ENCODE results near the gene FBXO10. TPM values are rescaled to one million over a fixed set of nuclear protein-coding genes. Genes with fewer than 3 reads are reported as not detected.

FBXO10 gene
- total and polyA plus RNA-seq, 5 donors from 2014 or later: 0.40 to 2.4 (median 0.93) TPM

- no peak overlapping the region for H3K27ac Mint-ChIP-seq
- H3K4me3 ChIP-seq (ENCODE audit: low read depth, low read length): no peak overlapping the region
- no peak overlapping the region for H3K27ac ChIP-seq (ENCODE audit: insufficient read depth, low read length, poor library complexity, severe bottlenecking)
- H3K4me1 ChIP-seq (ENCODE audit: control insufficient read depth, insufficient read depth, low read length, poor library complexity, severe bottlenecking): no peaks in the 10 kb centered on the region
- H3K36me3 ChIP-seq (ENCODE audit: control insufficient read depth, insufficient read depth, low read length): no peaks in the 10 kb centered on the region
- no peaks in the 10 kb centered on the region for H3K9me3 ChIP-seq (ENCODE audit: control insufficient read depth in 2 of 2, low read length in 2 of 2)
- H3K27me3 ChIP-seq (ENCODE audit: control insufficient read depth, insufficient read depth, low read length): no peaks in the 10 kb centered on the region
- H3K4me3 Mint-ChIP-seq: no peak overlapping the region
- H3K27me3 Mint-ChIP-seq: peaks cover 16% of the 10 kb centered on the region
- ATAC-seq (ENCODE audit: low read depth in 2 of 2): no peak
- no peak for DNase-seq
- H3K36me3 Mint-ChIP-seq: no peaks in the 10 kb centered on the region
- H3K4me1 Mint-ChIP-seq: peaks cover 0 to 5% (median 2%) of the 10 kb centered on the region in 4 donors
- no peaks in the 10 kb centered on the region for H3K9me3 Mint-ChIP-seq
These were observed 28.8 kb downstream of the FBXO10 start for GRCh38 chr9:37547328-37547878.

- Histone ChIP-seq H3K9me3 (ENCODE audit: control insufficient read depth in 2 of 2, low read length in 2 of 2) (no peaks in the 10 kb centered on the region), H3K4me1 (ENCODE audit: control insufficient read depth, insufficient read depth, low read length, poor library complexity, severe bottlenecking) (no peaks in the 10 kb centered on the region), H3K27me3 (ENCODE audit: control insufficient read depth, insufficient read depth, low read length) (no peaks in the 10 kb centered on the region), H3K27ac (ENCODE audit: insufficient read depth, low read length, poor library complexity, severe bottlenecking) (no peak overlapping the region), H3K36me3 (ENCODE audit: control insufficient read depth, insufficient read depth, low read length) (no peaks in the 10 kb centered on the region), H3K4me3 (ENCODE audit: low read depth, low read length) (no peak overlapping the region)
- ATAC-seq (ENCODE audit: low read depth in 2 of 2): no peak
- Mint-ChIP-seq H3K9me3 (no peaks in the 10 kb centered on the region), H3K27ac (no peak overlapping the region), H3K4me1 (peaks cover 0 to 2% (median 0%) of the 10 kb centered on the region in 4 donors), H3K36me3 (peaks cover 7% of the 10 kb centered on the region), H3K4me3 (no peak overlapping the region), H3K27me3 (peaks cover 14% of the 10 kb centered on the region)
- DNase-seq: no peak
These were observed 32.7 kb downstream of the FBXO10 start for GRCh38 chr9:37543468-37543867.

GRCh38 chr9:37542895-37543294, 33.3 kb downstream of the FBXO10 start:
- ATAC-seq (ENCODE audit: low read depth in 2 of 2) (no peak), DNase-seq (no peak)
- Histone ChIP-seq H3K4me1 (ENCODE audit: control insufficient read depth, insufficient read depth, low read length, poor library complexity, severe bottlenecking) (no peaks in the 10 kb centered on the region), H3K9me3 (ENCODE audit: control insufficient read depth in 2 of 2, low read length in 2 of 2) (no peaks in the 10 kb centered on the region), H3K27me3 (ENCODE audit: control insufficient read depth, insufficient read depth, low read length) (no peaks in the 10 kb centered on the region), H3K36me3 (ENCODE audit: control insufficient read depth, insufficient read depth, low read length) (no peaks in the 10 kb centered on the region), H3K27ac (ENCODE audit: insufficient read depth, low read length, poor library complexity, severe bottlenecking) (no peak overlapping the region), H3K4me3 (ENCODE audit: low read depth, low read length) (no peak overlapping the region)
- H3K27ac Mint-ChIP-seq: no peak overlapping the region
- H3K27me3 Mint-ChIP-seq: peaks cover 11% of the 10 kb centered on the region
- H3K9me3 Mint-ChIP-seq: no peaks in the 10 kb centered on the region
- H3K36me3 Mint-ChIP-seq: peaks cover 7% of the 10 kb centered on the region
- H3K4me1 Mint-ChIP-seq: no peaks in the 10 kb centered on the region
- no peak overlapping the region for H3K4me3 Mint-ChIP-seq

- DNase-seq (no peak), ATAC-seq (ENCODE audit: low read depth in 2 of 2) (no peak)
- no peaks in the 10 kb centered on the region for H3K36me3 ChIP-seq (ENCODE audit: control insufficient read depth, insufficient read depth, low read length)
- Mint-ChIP-seq H3K27me3 (peaks cover 8% of the 10 kb centered on the region), H3K9me3 (no peaks in the 10 kb centered on the region), H3K27ac (no peak overlapping the region), H3K4me1 (no peaks in the 10 kb centered on the region), H3K4me3 (no peak overlapping the region), H3K36me3 (peaks cover 7% of the 10 kb centered on the region)
- H3K4me1 ChIP-seq (ENCODE audit: control insufficient read depth, insufficient read depth, low read length, poor library complexity, severe bottlenecking): no peaks in the 10 kb centered on the region
- H3K9me3 ChIP-seq (ENCODE audit: control insufficient read depth in 2 of 2, low read length in 2 of 2): no peaks in the 10 kb centered on the region
- no peak overlapping the region for H3K4me3 ChIP-seq (ENCODE audit: low read depth, low read length)
- no peaks in the 10 kb centered on the region for H3K27me3 ChIP-seq (ENCODE audit: control insufficient read depth, insufficient read depth, low read length)
- H3K27ac ChIP-seq (ENCODE audit: insufficient read depth, low read length, poor library complexity, severe bottlenecking): no peak overlapping the region
These were observed 33.7 kb downstream of the FBXO10 start for GRCh38 chr9:37542488-37542887.

GRCh38 chr9:37541465-37541864, 34.7 kb downstream of the FBXO10 start:
- ATAC-seq (ENCODE audit: low read depth in 2 of 2): no peak
- Mint-ChIP-seq H3K4me3 (no peak overlapping the region), H3K9me3 (no peaks in the 10 kb centered on the region), H3K36me3 (peaks cover 9% of the 10 kb centered on the region), H3K27ac (no peak overlapping the region), H3K27me3 (peaks cover 4% of the 10 kb centered on the region), H3K4me1 (no peaks in the 10 kb centered on the region)
- no peaks in the 10 kb centered on the region for H3K27me3 ChIP-seq (ENCODE audit: control insufficient read depth, insufficient read depth, low read length)
- no peaks in the 10 kb centered on the region for H3K9me3 ChIP-seq (ENCODE audit: control insufficient read depth in 2 of 2, low read length in 2 of 2)
- DNase-seq: no peak
- H3K36me3 ChIP-seq (ENCODE audit: control insufficient read depth, insufficient read depth, low read length): no peaks in the 10 kb centered on the region
- H3K4me3 ChIP-seq (ENCODE audit: low read depth, low read length): no peak overlapping the region
- no peaks in the 10 kb centered on the region for H3K4me1 ChIP-seq (ENCODE audit: control insufficient read depth, insufficient read depth, low read length, poor library complexity, severe bottlenecking)
- H3K27ac ChIP-seq (ENCODE audit: insufficient read depth, low read length, poor library complexity, severe bottlenecking): no peak overlapping the region

GRCh38 chr9:37540634-37541033, 35.5 kb downstream of the FBXO10 start:
- Histone ChIP-seq H3K36me3 (ENCODE audit: control insufficient read depth, insufficient read depth, low read length) (no peaks in the 10 kb centered on the region), H3K27me3 (ENCODE audit: control insufficient read depth, insufficient read depth, low read length) (no peaks in the 10 kb centered on the region), H3K4me3 (ENCODE audit: low read depth, low read length) (no peak overlapping the region), H3K27ac (ENCODE audit: insufficient read depth, low read length, poor library complexity, severe bottlenecking) (no peak overlapping the region), H3K4me1 (ENCODE audit: control insufficient read depth, insufficient read depth, low read length, poor library complexity, severe bottlenecking) (no peaks in the 10 kb centered on the region), H3K9me3 (ENCODE audit: control insufficient read depth in 2 of 2, low read length in 2 of 2) (no peaks in the 10 kb centered on the region)
- DNase-seq (no peak), ATAC-seq (ENCODE audit: low read depth in 2 of 2) (no peak)
- no peaks in the 10 kb centered on the region for H3K4me1 Mint-ChIP-seq
- H3K4me3 Mint-ChIP-seq: no peak overlapping the region
- no peaks in the 10 kb centered on the region for H3K27me3 Mint-ChIP-seq
- peaks cover 13% of the 10 kb centered on the region for H3K36me3 Mint-ChIP-seq
- no peaks in the 10 kb centered on the region for H3K9me3 Mint-ChIP-seq
- no peak overlapping the region for H3K27ac Mint-ChIP-seq

GRCh38 chr9:37539634-37540033, 36.5 kb downstream of the FBXO10 start:
- Mint-ChIP-seq H3K4me3 (no peak overlapping the region), H3K4me1 (no peaks in the 10 kb centered on the region), H3K9me3 (no peaks in the 10 kb centered on the region), H3K27me3 (no peaks in the 10 kb centered on the region), H3K27ac (peak overlapping the region in 1 of 3 donors; percentile 27), H3K36me3 (peaks cover 13% of the 10 kb centered on the region)
- H3K4me3 ChIP-seq (ENCODE audit: low read depth, low read length): no peak overlapping the region
- ATAC-seq (ENCODE audit: low read depth in 2 of 2) (no peak), DNase-seq (no peak)
- H3K4me1 ChIP-seq (ENCODE audit: control insufficient read depth, insufficient read depth, low read length, poor library complexity, severe bottlenecking): no peaks in the 10 kb centered on the region
- H3K36me3 ChIP-seq (ENCODE audit: control insufficient read depth, insufficient read depth, low read length): no peaks in the 10 kb centered on the region
- H3K27me3 ChIP-seq (ENCODE audit: control insufficient read depth, insufficient read depth, low read length): no peaks in the 10 kb centered on the region
- no peaks in the 10 kb centered on the region for H3K9me3 ChIP-seq (ENCODE audit: control insufficient read depth in 2 of 2, low read length in 2 of 2)
- no peak overlapping the region for H3K27ac ChIP-seq (ENCODE audit: insufficient read depth, low read length, poor library complexity, severe bottlenecking)

GRCh38 chr9:37538099-37538498, 38.1 kb downstream of the FBXO10 start:
- Mint-ChIP-seq H3K27me3 (no peaks in the 10 kb centered on the region), H3K9me3 (no peaks in the 10 kb centered on the region), H3K27ac (no peak overlapping the region), H3K4me1 (no peaks in the 10 kb centered on the region), H3K4me3 (peak overlapping the region in 1 of 4 donors; percentile 52), H3K36me3 (peaks cover 13% of the 10 kb centered on the region)
- Histone ChIP-seq H3K4me3 (ENCODE audit: low read depth, low read length) (no peak overlapping the region), H3K27ac (ENCODE audit: insufficient read depth, low read length, poor library complexity, severe bottlenecking) (no peak overlapping the region), H3K27me3 (ENCODE audit: control insufficient read depth, insufficient read depth, low read length) (no peaks in the 10 kb centered on the region), H3K36me3 (ENCODE audit: control insufficient read depth, insufficient read depth, low read length) (no peaks in the 10 kb centered on the region), H3K9me3 (ENCODE audit: control insufficient read depth in 2 of 2, low read length in 2 of 2) (no peaks in the 10 kb centered on the region), H3K4me1 (ENCODE audit: control insufficient read depth, insufficient read depth, low read length, poor library complexity, severe bottlenecking) (no peaks in the 10 kb centered on the region)
- ATAC-seq (ENCODE audit: low read depth in 2 of 2): no peak
- no peak for DNase-seq
